GM12891 (cell line): ENCODE measurements around the gene KCNJ9.
A peak's percentile ranks its signal among the peaks of the same experiment; 100 is the strongest.

ENCODE experiments used
- DNase-seq: peaks from one replicate; pipeline ENCODE4 v3.0.0; 2011; ENCODE audit warnings: low spot score; ENCODE audit not compliant: insufficient read length
- FAIRE-seq: peaks from 2 replicates; lab custom pipeline; 2011; peaks lifted over from hg19 to GRCh38; lab: Jason Lieb, UNC
- PAX5 ChIP-seq: IDR thresholded peaks from 2 replicates; pipeline ENCODE4 v1.6.1; 2011; ENCODE audit warnings: low read length, moderate library complexity, mild to moderate bottlenecking; ENCODE audit not compliant: insufficient read depth, severe bottlenecking
- POLR2A ChIP-seq: IDR thresholded peaks from 2 replicates; pipeline ENCODE4 v1.6.1; 2011; ENCODE audit warnings: low read depth, low read length, control low read depth
- POLR2AphosphoS5 ChIP-seq: IDR thresholded peaks from 2 replicates; pipeline ENCODE4 v1.6.1; 2011; ENCODE audit warnings: low read depth, low read length, control low read depth
- POU2F2 ChIP-seq: IDR thresholded peaks from 2 replicates; pipeline ENCODE4 v1.6.1; 2011; ENCODE audit warnings: low read depth, mild to moderate bottlenecking, control low read depth, low read length, moderate library complexity
- SPI1 ChIP-seq: IDR thresholded peaks from 2 replicates; pipeline ENCODE4 v1.6.1; 2011; ENCODE audit warnings: low read depth, low read length, control low read depth
- TAF1 ChIP-seq: IDR thresholded peaks from 2 replicates; pipeline ENCODE4 v1.6.1; 2011; ENCODE audit warnings: low read depth, low read length, control low read depth

KCNJ9 gene

DNA sequence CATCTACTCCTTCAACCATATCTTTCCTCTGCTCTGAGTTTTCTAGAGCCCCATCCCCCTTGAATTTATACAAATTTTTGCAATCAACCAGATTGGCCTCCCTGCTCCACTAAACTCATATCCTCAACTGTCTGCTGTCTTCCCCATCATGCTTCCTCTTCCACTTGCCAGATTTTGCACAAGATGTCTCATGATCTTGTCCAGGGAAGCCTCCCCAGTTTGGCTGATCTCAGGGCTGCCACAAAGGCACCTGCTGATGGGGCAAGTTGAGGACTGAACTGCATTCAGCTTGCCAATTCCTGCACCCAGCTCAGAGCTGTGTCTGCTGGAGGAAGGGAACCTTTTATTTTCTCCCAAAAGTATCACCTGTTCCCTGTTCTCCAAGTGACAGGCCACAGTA, 3.9 kb upstream of the KCNJ9 start:
- FAIRE-seq (no peak), DNase-seq (no peak)
- TF ChIP-seq TAF1 (no peak), PAX5 (no peak), POLR2A (no peak), POLR2AphosphoS5 (no peak), POU2F2 (no peak), SPI1 (no peak)

DNA sequence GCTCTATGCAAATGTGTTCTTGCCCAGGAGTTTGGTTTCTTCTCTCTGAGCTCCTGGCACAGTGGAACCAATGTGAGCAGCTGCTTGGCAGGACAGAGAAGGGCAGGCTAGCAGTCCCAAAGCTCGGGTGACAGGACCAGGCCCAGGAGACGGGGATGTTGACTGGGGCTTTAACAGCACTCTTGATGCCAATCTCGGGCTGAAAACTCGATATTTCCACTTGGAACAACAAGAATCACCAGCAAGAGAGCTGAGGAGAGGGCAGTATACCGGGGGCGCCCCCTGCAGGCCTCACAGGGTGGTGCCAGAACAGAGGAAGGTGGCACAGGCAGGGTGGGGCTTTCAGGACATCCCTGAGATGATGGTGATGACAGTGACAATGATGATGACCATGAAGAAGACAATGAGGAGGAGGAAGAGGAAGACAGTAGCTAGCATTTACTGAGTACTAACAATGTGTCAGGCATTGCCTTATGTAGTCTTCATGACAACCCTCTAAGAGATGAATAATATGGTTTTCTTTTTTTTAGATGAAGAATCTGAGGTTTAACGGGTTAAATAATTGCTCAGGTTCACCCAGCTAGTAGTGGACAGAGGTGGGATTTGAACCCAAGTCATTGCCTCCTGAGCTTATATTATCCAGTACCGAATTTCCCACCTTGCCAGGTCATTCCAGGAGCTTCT, 2.7 kb upstream of the KCNJ9 start:
- FAIRE-seq (peak; percentile 80), DNase-seq (peak; percentile 61)
- no peak for TF ChIP-seq SPI1
- TF ChIP-seq PAX5, result no peak
- no peak for TF ChIP-seq POLR2AphosphoS5
- no peak for TF ChIP-seq POLR2A
- no peak for TF ChIP-seq POU2F2
- TF ChIP-seq TAF1, result no peak

DNA sequence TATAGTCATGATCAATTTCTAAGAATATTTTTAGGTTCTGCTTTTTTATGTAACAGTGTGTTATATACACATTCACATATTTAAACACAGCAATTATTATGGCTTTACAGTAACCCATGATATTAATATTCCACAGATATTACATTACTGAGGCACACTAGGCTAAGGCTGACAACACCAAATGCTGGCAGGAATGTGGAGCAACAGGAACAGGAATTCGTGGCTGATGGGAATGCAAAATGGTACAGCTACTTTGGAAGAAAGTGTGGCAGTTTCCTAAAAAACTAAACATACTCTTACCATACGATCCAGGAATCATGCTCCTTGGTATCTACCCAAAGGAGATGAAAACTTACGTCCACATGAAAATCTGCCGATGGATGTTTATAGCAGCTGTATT, 1.9 kb upstream of the KCNJ9 start:
- TF ChIP-seq POLR2AphosphoS5 (no peak), SPI1 (no peak), PAX5 (no peak), POLR2A (no peak)
- DNase-seq (no peak), FAIRE-seq (no peak)

DNA sequence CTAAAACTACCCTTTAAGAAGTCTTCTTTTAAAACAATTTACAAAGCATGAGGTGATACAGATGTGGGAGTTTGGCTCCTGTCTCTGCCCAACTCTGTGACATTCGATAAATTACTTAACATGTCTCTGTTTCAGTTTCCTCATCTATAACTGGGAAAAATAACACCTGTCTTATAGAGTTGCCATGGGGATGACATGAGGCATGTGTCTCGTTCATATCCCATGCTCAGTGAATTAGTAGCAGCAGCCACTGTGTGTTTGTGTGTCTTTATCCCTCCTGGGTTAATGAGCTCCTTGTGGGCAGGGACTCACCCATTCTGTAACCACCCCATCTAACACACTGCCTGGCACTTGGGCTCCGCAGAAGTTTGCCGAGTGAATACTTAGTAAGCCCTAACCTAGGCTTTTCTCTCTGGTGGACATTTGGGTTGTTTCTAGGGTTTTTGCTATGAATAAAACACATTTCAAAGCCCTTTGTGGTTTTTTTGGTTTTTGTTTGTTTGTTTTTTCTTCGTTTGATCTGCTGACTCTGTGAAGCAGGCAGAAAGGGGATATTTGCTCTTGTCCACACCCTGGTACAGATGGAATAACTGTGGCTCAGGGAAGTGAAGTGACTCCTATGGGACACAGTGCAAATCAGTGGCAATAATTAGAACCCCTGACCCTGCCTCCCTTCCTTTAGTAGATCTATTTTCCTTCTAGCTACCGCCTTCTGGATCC, 797 bp upstream of the KCNJ9 start:
- TF ChIP-seq SPI1 (no peak), POU2F2 (no peak), POLR2A (no peak), POLR2AphosphoS5 (no peak), PAX5 (no peak), TAF1 (no peak)
- FAIRE-seq, result no peak
- DNase-seq, result no peak

DNA sequence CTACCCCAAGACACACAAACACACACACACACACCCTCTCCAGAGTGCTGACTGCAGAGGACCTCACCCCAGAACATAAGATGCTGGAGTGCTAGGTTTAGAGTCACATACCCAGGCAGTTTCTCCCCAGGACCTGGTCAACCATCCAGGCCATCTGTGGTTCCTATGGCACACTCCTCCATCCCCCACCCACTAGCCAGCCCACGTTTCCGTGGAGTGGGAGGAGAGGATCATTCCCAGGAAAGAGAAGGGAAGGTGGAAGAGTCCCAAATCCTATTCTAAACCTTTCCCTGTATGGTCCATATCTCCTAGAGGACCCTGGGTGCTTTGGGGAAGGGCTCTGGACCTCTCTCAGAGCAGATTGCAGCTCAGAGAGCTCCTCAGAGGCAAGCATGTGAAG, 1.1 kb downstream of the KCNJ9 start:
- DNase-seq, result no peak
- no peak for FAIRE-seq
- TF ChIP-seq POLR2A (no peak), POU2F2 (no peak), PAX5 (no peak), SPI1 (no peak), POLR2AphosphoS5 (no peak), TAF1 (no peak)

DNA sequence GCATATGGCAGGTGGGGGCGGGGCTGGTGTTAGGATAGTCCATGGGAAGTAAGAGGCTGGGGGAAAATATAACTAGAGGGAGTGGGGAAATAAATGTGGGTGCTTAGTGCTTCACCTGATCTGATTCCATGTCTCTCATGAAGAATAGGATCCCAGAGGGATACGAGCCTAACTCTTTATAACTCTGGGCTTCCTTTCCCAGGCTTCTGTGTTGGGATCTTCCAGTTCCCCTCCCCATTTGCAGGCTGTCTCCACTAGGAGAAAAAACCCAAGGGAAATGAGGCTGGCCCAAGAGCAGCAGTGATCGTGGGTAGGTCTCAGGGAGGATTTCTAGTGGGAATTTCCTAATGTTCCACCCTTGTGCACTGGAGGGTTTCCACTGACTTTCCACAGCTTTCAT, 1.6 kb downstream of the KCNJ9 start:
- FAIRE-seq (no peak), DNase-seq (no peak)
- TF ChIP-seq SPI1 (no peak), TAF1 (no peak), PAX5 (no peak), POLR2AphosphoS5 (no peak)

DNA sequence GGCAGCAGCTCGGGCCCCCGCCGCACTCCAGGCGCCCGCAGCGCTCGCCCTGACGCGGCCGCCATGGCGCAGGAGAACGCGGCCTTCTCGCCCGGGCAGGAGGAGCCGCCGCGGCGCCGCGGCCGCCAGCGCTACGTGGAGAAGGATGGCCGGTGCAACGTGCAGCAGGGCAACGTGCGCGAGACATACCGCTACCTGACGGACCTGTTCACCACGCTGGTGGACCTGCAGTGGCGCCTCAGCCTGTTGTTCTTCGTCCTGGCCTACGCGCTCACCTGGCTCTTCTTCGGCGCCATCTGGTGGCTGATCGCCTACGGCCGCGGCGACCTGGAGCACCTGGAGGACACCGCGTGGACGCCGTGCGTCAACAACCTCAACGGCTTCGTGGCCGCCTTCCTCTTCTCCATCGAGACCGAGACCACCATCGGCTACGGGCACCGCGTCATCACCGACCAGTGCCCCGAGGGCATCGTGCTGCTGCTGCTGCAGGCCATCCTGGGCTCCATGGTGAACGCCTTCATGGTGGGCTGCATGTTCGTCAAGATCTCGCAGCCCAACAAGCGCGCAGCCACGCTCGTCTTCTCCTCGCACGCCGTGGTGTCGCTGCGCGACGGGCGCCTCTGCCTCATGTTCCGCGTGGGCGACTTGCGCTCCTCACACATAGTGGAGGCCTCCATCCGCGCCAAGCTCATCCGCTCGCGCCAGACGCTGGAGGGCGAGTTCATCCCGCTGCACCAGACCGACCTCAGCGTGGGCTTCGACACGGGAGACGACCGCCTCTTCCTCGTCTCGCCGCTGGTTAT, 2.8 kb downstream of the KCNJ9 start:
- no peak for TF ChIP-seq POLR2AphosphoS5
- no peak for TF ChIP-seq PAX5
- TF ChIP-seq SPI1, result no peak
- TF ChIP-seq POLR2A, result no peak
- no peak for TF ChIP-seq TAF1
- TF ChIP-seq POU2F2, result no peak
- DNase-seq (peak; percentile 81), FAIRE-seq (peak; percentile 94)

DNA sequence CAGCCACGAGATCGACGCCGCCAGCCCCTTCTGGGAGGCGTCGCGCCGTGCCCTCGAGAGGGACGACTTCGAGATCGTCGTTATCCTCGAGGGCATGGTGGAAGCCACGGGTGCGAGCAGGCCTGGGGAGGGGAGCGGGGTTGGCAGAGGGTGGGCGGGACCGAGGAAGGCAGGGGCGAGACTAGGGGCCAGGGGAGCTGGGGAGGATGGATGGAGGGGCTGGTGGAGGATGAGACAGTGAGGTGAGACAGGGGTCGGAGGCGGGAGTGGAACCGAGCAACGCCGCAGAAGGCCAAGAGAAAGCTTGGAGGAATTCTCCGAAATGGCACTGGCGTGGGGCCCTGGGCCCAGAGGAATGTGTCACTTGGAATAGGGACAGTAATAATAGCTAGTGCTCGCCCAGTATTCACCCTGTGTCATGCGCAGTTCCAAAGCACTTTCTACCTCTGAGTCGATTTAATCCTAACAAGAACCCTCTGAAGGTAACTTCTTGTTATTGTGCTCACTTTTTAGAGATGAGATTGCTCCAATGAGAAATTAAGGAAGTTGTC, 3.5 kb downstream of the KCNJ9 start:
- DNase-seq (no peak), FAIRE-seq (no peak)
- no peak for TF ChIP-seq POLR2AphosphoS5
- TF ChIP-seq POLR2A, result no peak
- no peak for TF ChIP-seq PAX5
- no peak for TF ChIP-seq SPI1
- TF ChIP-seq POU2F2, result no peak
- TF ChIP-seq TAF1, result no peak
